ENCODE results near the gene PDAP1. TPM values are rescaled to one million over a fixed set of nuclear protein-coding genes. Genes with fewer than 3 reads are reported as not detected.
A peak's percentile ranks its signal among the peaks of the same experiment; 100 is the strongest.

Gene PDAP1
- total RNA-seq, 2 donors from 2014 or later = 147 to 165 TPM

GRCh38 chr7:99365318-99366141 is 42.9 kb downstream of the PDAP1 start:
- peak; percentile 88 for DNase-seq
- Histone ChIP-seq H3K27me3 (ENCODE audit: control insufficient read depth, insufficient read depth, low read length, poor library complexity, severe bottlenecking) (no peaks in the 10 kb centered on the region), H3K9me3 (ENCODE audit: control insufficient read depth, low read length) (no peaks in the 10 kb centered on the region), H3K27ac (ENCODE audit: low read depth, low read length) (no peak overlapping the region), H3K36me3 (ENCODE audit: control insufficient read depth, insufficient read depth, low read length) (peaks cover 64% of the 10 kb centered on the region), H3K4me1 (ENCODE audit: control insufficient read depth, insufficient read depth, low read length) (no peaks in the 10 kb centered on the region), H3K4me3 (ENCODE audit: low read length) (no peak overlapping the region), H3K9ac (ENCODE audit: extremely low read depth, low read length, poor library complexity, severe bottlenecking) (no peak overlapping the region)
- H3K9me3 Mint-ChIP-seq = no peaks in the 10 kb centered on the region
- H3K27ac Mint-ChIP-seq = no peak overlapping the region
- no peaks in the 10 kb centered on the region for H3K27me3 Mint-ChIP-seq (ENCODE audit: insufficient read depth)
- H3K4me3 Mint-ChIP-seq = no peak overlapping the region
- TF ChIP-seq CTCF (conservative IDR thresholded peaks at IDR 0.05) = peak; percentile 78
- peaks cover 58% of the 10 kb centered on the region for H3K36me3 Mint-ChIP-seq (ENCODE audit: low read depth)
- H3K4me1 Mint-ChIP-seq = no peaks in the 10 kb centered on the region
- 87% methylated on average over 3 to 17 of the region's 17 CpGs for WGBS, 2 experiments (ENCODE audit: insufficient coverage in 1 of 2, insufficient read length in 1 of 2)

- no peaks in the 10 kb centered on the region for H3K9me3 Mint-ChIP-seq
- no peak overlapping the region for H3K4me3 Mint-ChIP-seq
- no peaks in the 10 kb centered on the region for H3K27me3 Mint-ChIP-seq (ENCODE audit: insufficient read depth)
- TF ChIP-seq CTCF (conservative IDR thresholded peaks at IDR 0.05) = no peak
- H3K36me3 ChIP-seq (ENCODE audit: control insufficient read depth, insufficient read depth, low read length) = peaks cover 71% of the 10 kb centered on the region
- no peak overlapping the region for H3K27ac Mint-ChIP-seq
- H3K9ac ChIP-seq (ENCODE audit: extremely low read depth, low read length, poor library complexity, severe bottlenecking) = no peak overlapping the region
- no peak overlapping the region for H3K27ac ChIP-seq (ENCODE audit: low read depth, low read length)
- H3K4me1 ChIP-seq (ENCODE audit: control insufficient read depth, insufficient read depth, low read length) = no peaks in the 10 kb centered on the region
- WGBS, 2 experiments (ENCODE audit: insufficient coverage in 1 of 2, insufficient read length in 1 of 2) = 97 to 100% methylated on average over 3 to 5 of the region's 5 CpGs
- DNase-seq = no peak
- no peak overlapping the region for H3K4me3 ChIP-seq (ENCODE audit: low read length)
- H3K27me3 ChIP-seq (ENCODE audit: control insufficient read depth, insufficient read depth, low read length, poor library complexity, severe bottlenecking) = no peaks in the 10 kb centered on the region
- no peaks in the 10 kb centered on the region for H3K9me3 ChIP-seq (ENCODE audit: control insufficient read depth, low read length)
- no peaks in the 10 kb centered on the region for H3K4me1 Mint-ChIP-seq
- peaks cover 67% of the 10 kb centered on the region for H3K36me3 Mint-ChIP-seq (ENCODE audit: low read depth)
Measured at GRCh38 chr7:99363286-99363685, 45.1 kb downstream of the PDAP1 start.

GRCh38 chr7:99362801-99363200 is 45.6 kb downstream of the PDAP1 start:
- Mint-ChIP-seq H3K36me3 (ENCODE audit: low read depth) (peaks cover 72% of the 10 kb centered on the region), H3K4me1 (no peaks in the 10 kb centered on the region), H3K9me3 (no peaks in the 10 kb centered on the region), H3K27me3 (ENCODE audit: insufficient read depth) (no peaks in the 10 kb centered on the region), H3K27ac (no peak overlapping the region), H3K4me3 (no peak overlapping the region)
- H3K9me3 ChIP-seq (ENCODE audit: control insufficient read depth, low read length) = no peaks in the 10 kb centered on the region
- H3K9ac ChIP-seq (ENCODE audit: extremely low read depth, low read length, poor library complexity, severe bottlenecking) = no peak overlapping the region
- no peaks in the 10 kb centered on the region for H3K4me1 ChIP-seq (ENCODE audit: control insufficient read depth, insufficient read depth, low read length)
- no peak for DNase-seq
- H3K36me3 ChIP-seq (ENCODE audit: control insufficient read depth, insufficient read depth, low read length) = peaks cover 76% of the 10 kb centered on the region
- no peak overlapping the region for H3K4me3 ChIP-seq (ENCODE audit: low read length)
- 93 to 100% methylated on average over 3 of the region's 3 CpGs for WGBS, 2 experiments (ENCODE audit: insufficient coverage in 1 of 2, insufficient read length in 1 of 2)
- no peak overlapping the region for H3K27ac ChIP-seq (ENCODE audit: low read depth, low read length)
- H3K27me3 ChIP-seq (ENCODE audit: control insufficient read depth, insufficient read depth, low read length, poor library complexity, severe bottlenecking) = no peaks in the 10 kb centered on the region
- no peak for TF ChIP-seq CTCF (conservative IDR thresholded peaks at IDR 0.05)
